Measurements from ENCODE around the gene ATP6V0D1.

Gene ATP6V0D1

GRCh38 chr16:67460961-67461360 is 20.0 kb downstream of the ATP6V0D1 start:
- DNase-seq = no peak

GRCh38 chr16:67460168-67460567 is 20.8 kb downstream of the ATP6V0D1 start:
- no peak for DNase-seq

- DNase-seq = no peak
Observed at GRCh38 chr16:67459861-67460150, 21.2 kb downstream of the ATP6V0D1 start.

- DNase-seq = peak; percentile 7
Observed at GRCh38 chr16:67459066-67459860, 21.7 kb downstream of the ATP6V0D1 start.

GRCh38 chr16:67458121-67458641 is 22.8 kb downstream of the ATP6V0D1 start:
- DNase-seq = no peak

GRCh38 chr16:67457611-67458010 is 23.3 kb downstream of the ATP6V0D1 start:
- no peak for DNase-seq

GRCh38 chr16:67456391-67457081 is 24.4 kb downstream of the ATP6V0D1 start:
- DNase-seq = peak; percentile 22

GRCh38 chr16:67454852-67455251 is 26.1 kb downstream of the ATP6V0D1 start:
- DNase-seq = no peak

GRCh38 chr16:67454104-67454503 is 26.9 kb downstream of the ATP6V0D1 start:
- DNase-seq = no peak

- DNase-seq = peak; percentile 14
Observed at GRCh38 chr16:67451704-67452435, 29.1 kb downstream of the ATP6V0D1 start.

GRCh38 chr16:67451061-67451703 is 29.8 kb downstream of the ATP6V0D1 start:
- DNase-seq = no peak

GRCh38 chr16:67449739-67450138 is 31.2 kb downstream of the ATP6V0D1 start:
- DNase-seq = no peak

- DNase-seq = peak; percentile 76
Observed at GRCh38 chr16:67449336-67449735, 31.6 kb downstream of the ATP6V0D1 start.

- no peak for DNase-seq
Observed at GRCh38 chr16:67448580-67448979, 32.4 kb downstream of the ATP6V0D1 start.

- no peak for DNase-seq
Observed at GRCh38 chr16:67447508-67448076, 33.4 kb downstream of the ATP6V0D1 start.

GRCh38 chr16:67446968-67447507 is 33.9 kb downstream of the ATP6V0D1 start:
- no peak for DNase-seq

- no peak for DNase-seq
Observed at GRCh38 chr16:67445913-67446907, 34.7 kb downstream of the ATP6V0D1 start.

GRCh38 chr16:67445441-67445912 is 35.5 kb downstream of the ATP6V0D1 start:
- no peak for DNase-seq

GRCh38 chr16:67445126-67445426 is 35.9 kb downstream of the ATP6V0D1 start:
- no peak for DNase-seq

- DNase-seq = no peak
Observed at GRCh38 chr16:67444259-67445125, 36.5 kb downstream of the ATP6V0D1 start.
